Right ventricle myocardium inferior (tissue), 1 donor: ENCODE data around the gene RMND5A. TPM values are rescaled to one million over a fixed set of nuclear protein-coding genes. Genes with fewer than 3 reads are reported as not detected.
"Not testable (repeated sequence)": the region's sequence is repeated elsewhere in the genome, so short reads cannot be mapped to it uniquely, and the experiment has no call there.

Experiments
- ATAC-seq: fragments of 200-7000 bp; cut with Tn5 transposase; one replicate; pipeline ENCODE4 v1.9.1; 2020; ENCODE audit warnings: mild to moderate bottlenecking, moderate library complexity
- DNase-seq: peaks from one replicate; pipeline ENCODE4 v3.0.0; 2021; ENCODE audit errors: missing footprints
- intact Hi-C: fragments of 100-400 bp; cut with DNase I; formaldehyde crosslinking; loops from one replicate; pipeline ENCODE4 v1.11.0; 2022
- long read RNA-seq: library from polyadenylated mRNA; unstranded; transcript quantifications from one replicate; pipeline ENCODE4 v2.0.0, GENCODE V29; 2021
- total RNA-seq: library from RNA; stranded (reverse); fragmentation: NEBNext Ultra II Directional; extraction: Animal tissue kit (Norgen Biotek cat#: 25700); gene quantifications from one replicate; pipeline ENCODE4 v1.2.1, GENCODE V29; 2021
- donor health status: DM: no; HTN: yes; CAD: no; lungs with severe emphysema.

The RMND5A gene, protein sequence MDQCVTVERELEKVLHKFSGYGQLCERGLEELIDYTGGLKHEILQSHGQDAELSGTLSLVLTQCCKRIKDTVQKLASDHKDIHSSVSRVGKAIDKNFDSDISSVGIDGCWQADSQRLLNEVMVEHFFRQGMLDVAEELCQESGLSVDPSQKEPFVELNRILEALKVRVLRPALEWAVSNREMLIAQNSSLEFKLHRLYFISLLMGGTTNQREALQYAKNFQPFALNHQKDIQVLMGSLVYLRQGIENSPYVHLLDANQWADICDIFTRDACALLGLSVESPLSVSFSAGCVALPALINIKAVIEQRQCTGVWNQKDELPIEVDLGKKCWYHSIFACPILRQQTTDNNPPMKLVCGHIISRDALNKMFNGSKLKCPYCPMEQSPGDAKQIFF
- 91.6 TPM for total RNA-seq
- long read RNA-seq, full-length matches to known transcripts, result 28 of 35 reads
- long read RNA-seq, partial matches to known transcripts, result 0 of 35 reads
- long read RNA-seq, other reads (novel, unspliced or antisense), result 7 of 35 reads

DNA sequence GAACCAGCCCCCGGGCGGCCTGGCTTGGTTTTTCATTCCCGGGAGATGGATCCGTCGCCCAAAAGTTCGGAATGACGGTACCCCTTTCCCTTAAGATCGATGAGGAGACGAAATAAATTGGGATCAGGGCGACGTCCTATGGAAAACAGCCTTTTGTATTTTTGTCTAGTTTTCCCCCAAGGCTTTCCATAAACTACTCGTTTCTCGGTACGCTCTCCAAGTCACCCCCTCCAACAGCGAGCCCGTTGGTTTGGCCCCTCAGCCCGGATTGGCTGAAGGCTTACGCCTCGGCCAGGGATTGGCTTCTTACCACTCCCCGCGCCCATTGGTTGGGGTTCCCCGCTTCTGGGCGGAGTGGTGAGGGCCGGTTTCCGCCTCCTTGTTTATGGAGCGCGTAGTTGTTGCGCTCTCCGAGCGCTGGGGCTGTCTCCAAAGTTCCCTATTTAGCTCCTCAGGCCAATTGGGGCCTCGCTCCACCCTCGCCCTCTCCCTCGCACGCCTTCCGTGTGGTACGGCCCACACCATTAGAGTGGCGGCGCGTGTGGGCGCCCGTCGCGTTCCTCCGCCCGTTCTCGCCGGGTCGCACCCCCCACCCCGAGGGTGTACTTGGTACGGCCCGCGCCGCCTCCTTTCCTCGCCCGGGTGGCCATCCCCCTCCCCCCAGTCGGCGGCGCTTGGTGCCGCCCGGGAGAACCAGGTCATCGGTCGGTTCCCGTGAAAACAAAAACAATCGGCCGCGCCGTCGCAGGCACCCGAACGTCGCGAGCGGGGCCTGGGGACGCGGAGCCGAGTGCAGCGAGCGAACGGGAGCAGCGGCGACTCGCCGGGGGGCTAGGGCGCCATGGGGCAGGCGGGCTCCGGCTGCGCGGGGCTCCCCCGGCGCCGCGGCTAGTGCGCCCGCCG, at the start of gene RMND5A:
Gene RMND5A, plus strand, starts transcription at position 655 of the 903 bp plus-strand sequence. CDS start 377 bp downstream, outside the sequence.
- ATAC-seq (peak; percentile 98), DNase-seq (peak; percentile 96)
- intact Hi-C loops, result not testable (repeated sequence)

- no peak for DNase-seq
- intact Hi-C loops, result loop anchor here (2.0 kb wide), 1 partner anchor 49 kb away; the partner anchor contains the start of gene RNF103
- peak; percentile 77 for ATAC-seq
Measured at GRCh38 chr2:86671337-86671981, 48.6 kb upstream of the RMND5A start.

GRCh38 chr2:86672027-86672545, 48.0 kb upstream of the RMND5A start:
- no peak for DNase-seq
- intact Hi-C loops, result no loop called here
- peak; percentile 36 for ATAC-seq

- DNase-seq (no peak), ATAC-seq (no peak)
- intact Hi-C loops, result no loop called here
Measured at GRCh38 chr2:86673011-86673410, 47.1 kb upstream of the RMND5A start.

- ATAC-seq (no peak), DNase-seq (no peak)
- intact Hi-C loops, result no loop called here
Measured at GRCh38 chr2:86673986-86674670, 46.0 kb upstream of the RMND5A start.

GRCh38 chr2:86675104-86675503, 45.0 kb upstream of the RMND5A start:
- ATAC-seq (no peak), DNase-seq (no peak)
- intact Hi-C loops, result no loop called here

DNA sequence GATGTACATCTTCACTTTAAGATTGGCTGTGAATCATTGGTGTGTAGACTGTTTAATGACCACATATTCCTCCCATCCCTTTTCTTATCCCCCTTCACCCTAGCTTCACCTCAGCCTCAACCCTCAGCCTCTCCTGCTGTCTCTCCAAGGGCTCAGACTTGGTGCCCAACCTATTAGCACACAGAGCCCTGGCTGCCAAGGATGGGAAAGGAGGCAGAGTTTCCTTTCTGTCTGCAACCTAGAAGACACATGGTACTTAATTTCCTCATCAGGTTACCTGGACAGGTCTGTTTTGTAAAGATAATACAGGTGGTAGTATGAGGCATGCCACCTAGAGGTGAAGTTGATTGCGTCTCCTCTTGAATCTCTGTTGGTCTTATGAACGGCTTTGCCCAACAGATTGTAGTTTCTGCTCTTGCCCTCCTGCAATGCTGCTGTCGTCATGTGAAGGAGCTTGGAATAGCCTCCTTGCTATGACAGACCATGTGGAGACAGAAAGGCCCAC, 44.5 kb upstream of the RMND5A start:
- intact Hi-C loops, result no loop called here
- ATAC-seq (no peak), DNase-seq (no peak)

- intact Hi-C loops, result no loop called here
- ATAC-seq, result no peak
Measured at GRCh38 chr2:86677816-86678215, 42.3 kb upstream of the RMND5A start.

GRCh38 chr2:86679036-86679435, 41.1 kb upstream of the RMND5A start:
- intact Hi-C loops, result no loop called here
- DNase-seq (no peak), ATAC-seq (no peak)

More at GRCh38 chr2:86677816-86678215, 42.3 kb upstream of the RMND5A start:
- no peak for DNase-seq

DNA sequence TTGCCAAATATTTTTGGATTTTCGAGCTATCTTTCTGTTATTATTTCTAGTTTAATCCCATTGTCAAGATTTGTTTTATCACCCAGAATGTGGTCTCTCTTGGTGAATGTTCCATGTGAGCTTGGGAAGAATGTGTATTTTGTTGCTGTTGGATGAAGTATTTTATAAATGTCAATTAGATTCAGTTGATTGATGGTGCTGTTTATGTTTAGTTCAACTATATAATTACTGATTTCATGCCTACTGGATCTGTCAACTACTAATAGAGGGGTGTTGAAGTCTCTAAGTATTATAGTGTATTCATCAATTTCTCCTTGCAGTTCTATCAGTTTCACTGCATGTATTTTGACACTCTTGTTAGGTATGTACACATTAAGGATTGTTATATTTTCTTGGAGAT, 34.7 kb upstream of the RMND5A start:
- intact Hi-C loops, result no loop called here
- no peak for DNase-seq
- ATAC-seq, result no peak

GRCh38 chr2:86686460-86686859, 33.6 kb upstream of the RMND5A start:
- DNase-seq (no peak), ATAC-seq (no peak)
- intact Hi-C loops, result no loop called here

GRCh38 chr2:86686905-86687304, 33.2 kb upstream of the RMND5A start:
- DNase-seq (no peak), ATAC-seq (no peak)
- intact Hi-C loops, result no loop called here

- DNase-seq, result no peak
- ATAC-seq, result no peak
- intact Hi-C loops, result no loop called here
Measured at GRCh38 chr2:86695053-86695691, 24.9 kb upstream of the RMND5A start.

DNA sequence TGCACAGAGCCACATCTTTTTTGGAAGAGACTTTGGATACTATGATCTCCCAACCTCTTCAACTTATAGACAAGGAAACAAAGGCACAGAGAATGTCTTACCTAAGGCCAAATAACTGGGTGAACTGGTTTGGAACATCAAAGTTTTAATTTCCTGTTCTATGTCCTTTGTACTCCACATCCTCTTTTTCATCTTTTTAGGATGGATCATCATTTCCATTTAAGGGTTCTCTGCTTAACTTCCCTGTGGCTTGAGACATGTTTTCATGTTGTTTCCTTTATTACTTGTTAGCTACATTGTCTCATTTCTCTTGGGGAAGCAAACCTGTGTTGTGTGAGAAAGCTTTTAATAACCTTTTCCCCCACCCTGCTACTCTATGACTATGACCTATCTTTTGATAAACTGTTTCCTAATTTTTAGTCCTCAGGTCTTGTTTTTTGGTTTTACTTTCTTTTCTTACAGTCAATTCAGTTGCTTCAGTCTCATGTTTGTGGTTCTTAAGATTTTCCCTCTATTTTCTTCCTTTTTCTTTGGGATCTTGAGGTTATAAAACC, 22.5 kb upstream of the RMND5A start:
- DNase-seq (no peak), ATAC-seq (no peak)
- intact Hi-C loops, result no loop called here

DNA sequence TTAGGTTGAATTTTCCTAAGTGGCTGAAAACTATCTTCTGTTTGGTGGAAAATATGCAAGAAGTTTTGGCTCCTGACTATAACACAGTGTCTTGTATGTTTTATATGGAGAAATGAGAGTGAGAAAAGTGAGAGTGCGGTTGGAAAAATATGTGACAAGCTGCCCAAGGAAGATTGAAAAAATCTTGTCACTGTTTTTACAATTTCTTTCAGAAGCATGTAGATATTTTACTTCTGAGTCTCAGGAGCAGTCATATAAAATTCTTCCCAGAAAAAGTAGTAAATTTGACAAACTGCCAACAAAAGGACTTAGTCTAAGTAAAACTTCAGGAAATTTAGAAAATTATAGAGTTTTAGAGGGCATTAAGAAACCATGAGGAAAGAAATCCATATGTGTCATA, 19.4 kb upstream of the RMND5A start:
- intact Hi-C loops, result no loop called here
- no peak for ATAC-seq
- no peak for DNase-seq

GRCh38 chr2:86703704-86704361, 16.3 kb upstream of the RMND5A start:
- intact Hi-C loops, result no loop called here
- ATAC-seq, result peak; percentile 54
- DNase-seq, result peak; percentile 61

DNA sequence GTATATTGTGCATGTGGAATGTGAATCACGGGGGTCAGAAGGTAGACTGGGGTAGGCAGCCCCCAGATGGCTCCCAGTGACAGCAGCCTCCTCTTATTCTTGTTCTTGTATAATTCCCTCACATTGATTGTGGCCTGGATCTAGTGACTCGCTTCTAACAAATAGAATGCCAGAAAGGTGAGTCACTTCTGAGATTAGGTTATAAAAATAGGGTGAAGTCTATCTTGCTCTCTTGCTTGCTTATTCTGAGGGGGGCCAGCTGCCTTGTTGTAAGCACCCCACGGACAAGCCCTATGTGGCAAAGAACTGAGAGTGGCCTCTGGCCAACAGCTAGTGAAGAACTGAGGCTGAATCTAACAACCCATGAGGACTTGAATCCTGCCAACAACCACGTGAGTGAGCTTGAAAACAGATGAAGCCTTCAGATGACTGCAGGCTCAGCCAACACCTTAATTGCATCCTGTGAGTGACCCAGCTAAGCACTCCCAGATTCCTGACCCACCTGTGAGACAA, 15.6 kb upstream of the RMND5A start:
- peak; percentile 80 for ATAC-seq
- intact Hi-C loops, result no loop called here
- peak; percentile 64 for DNase-seq
